HUDEP-2 (cell line): ENCODE data around the gene SNTG2.
"Not testable (repeated sequence)": the region's sequence is repeated elsewhere in the genome, so short reads cannot be mapped to it uniquely, and the experiment has no call there.

Source experiments
- DNase-seq, 76 experiments: peaks; one replicate each; lab custom pipeline; 2025; ENCODE audit not compliant: unreplicated experiment in 76 of 76; lab: John Stamatoyannopoulos, UW

Gene SNTG2

GRCh38 chr2:1400943-1401735 is 450.5 kb downstream of the SNTG2 start:
- DNase-seq, result no peak

GRCh38 chr2:1402064-1402463 is 451.4 kb downstream of the SNTG2 start:
- no peak for DNase-seq

GRCh38 chr2:1403565-1403964 is 452.9 kb downstream of the SNTG2 start:
- DNase-seq, result no peak

GRCh38 chr2:1405124-1405523 is 454.5 kb downstream of the SNTG2 start:
- no peak for DNase-seq

GRCh38 chr2:1405967-1406366 is 455.3 kb downstream of the SNTG2 start:
- no peak for DNase-seq

GRCh38 chr2:1406434-1406833 is 455.8 kb downstream of the SNTG2 start:
- DNase-seq, result no peak

- DNase-seq, result no peak
Observed at GRCh38 chr2:1407950-1408675, 457.5 kb downstream of the SNTG2 start.

GRCh38 chr2:1413156-1413710 is 462.6 kb downstream of the SNTG2 start, which contains the start of gene TPO:
TPO (plus strand) TSS chr2:1413463; CDS start chr2:1414409, 946 bp downstream.
- DNase-seq, result no peak

GRCh38 chr2:1414121-1414520 is 463.5 kb downstream of the SNTG2 start:
- no peak for DNase-seq

- DNase-seq, result not testable (repeated sequence)
Observed at GRCh38 chr2:1414901-1415300, 464.3 kb downstream of the SNTG2 start.

GRCh38 chr2:1415501-1415900 is 464.9 kb downstream of the SNTG2 start:
- DNase-seq, result no peak
